Body of pancreas (tissue), 4 donors: Measurements from ENCODE around the gene SOX11. TPM values are rescaled to one million over a fixed set of nuclear protein-coding genes. Genes with fewer than 3 reads are reported as not detected.

ENCODE experiments used
- ATAC-seq: fragments of 150-250 bp; one replicate; pipeline ENCODE4 v1.9.1; 2016
- DNase-seq, 4 donors: peaks; one replicate each; pipeline ENCODE4 v3.0.0-alpha.2; 2019
- H3K27ac ChIP-seq, 4 donors: fragments of 200-600 bp; sonication (generic); 1 replicate in 3 of 4; 2 replicates in 1 of 4; pipeline versions ENCODE4 v1.5.1 to v1.6.1; 2016 to 2019; ENCODE audit warnings: mild to moderate bottlenecking in 1 of 4, mixed read lengths in 1 of 4, moderate library complexity in 1 of 4
- H3K27me3 ChIP-seq, 2 donors: fragments of 200-600 bp; sonication (generic); one replicate each; pipeline ENCODE4 v1.6.0; 2016; ENCODE audit warnings: mild to moderate bottlenecking in 1 of 2
- H3K36me3 ChIP-seq, 2 donors: fragments of 200-600 bp; sonication (generic); replicated peaks in 1 of 2; 2 replicates each; pipeline ENCODE4 v1.5.1; 2016; ENCODE audit warnings: low read depth in 2 of 2; ENCODE audit not compliant: insufficient read depth in 1 of 2
- H3K4me1 ChIP-seq: fragments of 200-600 bp; sonication (generic); one replicate; pipeline ENCODE4 v1.6.0; 2016
- H3K4me3 ChIP-seq, 2 donors: fragments of 200-600 bp; sonication (generic); 1 replicate in 1 of 2; 2 replicates in 1 of 2; pipeline ENCODE4 v1.5.1; 2016 to 2019
- H3K9me3 ChIP-seq, 3 donors: fragments of 200-600 bp; sonication (generic); 1 replicate in 2 of 3; 2 replicates in 1 of 3; pipeline ENCODE4 v1.5.1; 2016
- POLR2A ChIP-seq, 3 donors: fragments of 450-650 bp; IDR thresholded peaks; one replicate each; pipeline ENCODE4 v1.6.1; 2016; ENCODE audit warnings: antibody characterized with exemption in 3 of 3, mild to moderate bottlenecking in 2 of 3
- WGBS, 2 donors: methylation state at CpG; one replicate each; pipeline ENCODE4 v1.1.5; 2017; 5-methylcytosine and 5-hydroxymethylcytosine counted together
- intact Hi-C: fragments of 100-400 bp; cut with DNase I; formaldehyde crosslinking; loops from one replicate; pipeline ENCODE4 v1.15.1; 2023
- total RNA-seq, 2 donors: library from RNA; depleted of rRNA; stranded (reverse); fragments of >200 nt; gene quantifications; one replicate each; pipeline ENCODE4 v1.1.0, GENCODE V29; 2016
- TF ChIP-seq, protein P1 (sequence below), 7 experiments: fragments of 450-650 bp in 4 of 7; fragments of 200-600 bp in 3 of 7; sonication (generic) in 3 of 7; IDR thresholded peaks; one replicate each; pipeline ENCODE4 v1.5.1; 2016 to 2019; ENCODE audit warnings: antibody characterized with exemption in 7 of 7

Gene SOX11
- total RNA-seq, 2 donors from 2014 or later: under 0.01 TPM; not detected in 1

DNA sequence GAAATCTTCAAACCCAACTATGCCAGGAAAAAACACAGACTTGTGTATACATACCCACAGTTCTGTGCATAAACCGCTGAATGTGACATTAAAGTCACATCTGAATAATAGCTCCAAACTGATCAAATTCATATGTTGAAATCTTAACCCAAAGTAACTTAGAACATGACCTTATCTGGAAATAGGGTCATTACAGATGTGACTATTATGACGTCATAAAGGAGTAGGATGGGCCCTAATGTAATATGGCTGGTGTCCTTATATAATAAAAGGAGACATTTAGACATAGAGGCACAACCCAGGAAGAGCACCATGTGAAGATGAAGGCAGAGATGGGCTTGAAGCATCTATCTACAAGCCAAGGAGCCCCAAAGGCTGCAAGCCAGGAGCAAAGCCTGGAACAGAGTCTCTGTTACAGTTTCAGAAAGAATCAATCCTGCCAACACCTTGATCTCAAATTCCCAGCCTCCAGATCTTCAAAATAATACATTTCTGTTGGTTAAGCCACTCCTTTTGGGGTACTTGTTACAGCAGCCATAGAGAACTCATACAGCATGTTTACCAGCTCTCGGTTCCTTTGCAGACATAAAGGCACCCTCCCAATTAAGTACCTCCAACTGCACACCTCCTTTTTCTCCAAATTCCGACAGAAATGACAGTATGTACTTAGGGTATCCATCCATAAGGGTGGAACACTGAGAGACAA lies 27.6 kb downstream of the SOX11 start:
- Histone ChIP-seq H3K4me3 (no peak overlapping the region), H3K9me3 (no peaks in the 10 kb centered on the region), H3K4me1 (no peaks in the 10 kb centered on the region), H3K27me3 (no peaks in the 10 kb centered on the region), H3K27ac (no peak overlapping the region), H3K36me3 (no peaks in the 10 kb centered on the region)
- no peak for TF ChIP-seq POLR2A (IDR thresholded peaks at IDR 0.05)
- TF ChIP-seq, protein P1, sequence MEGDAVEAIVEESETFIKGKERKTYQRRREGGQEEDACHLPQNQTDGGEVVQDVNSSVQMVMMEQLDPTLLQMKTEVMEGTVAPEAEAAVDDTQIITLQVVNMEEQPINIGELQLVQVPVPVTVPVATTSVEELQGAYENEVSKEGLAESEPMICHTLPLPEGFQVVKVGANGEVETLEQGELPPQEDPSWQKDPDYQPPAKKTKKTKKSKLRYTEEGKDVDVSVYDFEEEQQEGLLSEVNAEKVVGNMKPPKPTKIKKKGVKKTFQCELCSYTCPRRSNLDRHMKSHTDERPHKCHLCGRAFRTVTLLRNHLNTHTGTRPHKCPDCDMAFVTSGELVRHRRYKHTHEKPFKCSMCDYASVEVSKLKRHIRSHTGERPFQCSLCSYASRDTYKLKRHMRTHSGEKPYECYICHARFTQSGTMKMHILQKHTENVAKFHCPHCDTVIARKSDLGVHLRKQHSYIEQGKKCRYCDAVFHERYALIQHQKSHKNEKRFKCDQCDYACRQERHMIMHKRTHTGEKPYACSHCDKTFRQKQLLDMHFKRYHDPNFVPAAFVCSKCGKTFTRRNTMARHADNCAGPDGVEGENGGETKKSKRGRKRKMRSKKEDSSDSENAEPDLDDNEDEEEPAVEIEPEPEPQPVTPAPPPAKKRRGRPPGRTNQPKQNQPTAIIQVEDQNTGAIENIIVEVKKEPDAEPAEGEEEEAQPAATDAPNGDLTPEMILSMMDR (IDR thresholded peaks at IDR 0.05): no peak
- DNase-seq: no peak
- ATAC-seq: no peak
- intact Hi-C loops: no loop called here
- 64 to 67% methylated on average over 4 of the region's 4 CpGs for WGBS, 2 donors

DNA sequence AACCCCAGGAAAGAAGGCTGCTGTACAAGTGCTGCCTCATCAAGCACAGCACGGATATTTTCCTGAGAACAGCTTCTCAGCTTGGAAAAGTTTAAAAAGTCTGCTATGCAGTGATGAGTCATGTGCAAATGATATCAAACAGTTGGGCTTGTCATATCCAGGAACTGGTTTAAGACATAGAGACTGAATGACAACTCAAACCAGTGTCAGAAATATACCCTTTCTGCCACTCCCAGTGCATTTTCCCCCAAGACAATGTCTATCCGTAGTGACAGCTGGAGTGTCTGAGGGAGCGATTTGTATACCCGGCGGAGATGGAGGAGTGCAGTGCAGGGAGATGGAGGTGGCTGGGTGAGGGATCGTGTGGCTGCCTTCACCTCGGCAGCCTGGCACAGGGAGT lies 28.2 kb downstream of the SOX11 start:
- no peak overlapping the region for H3K4me3 ChIP-seq
- ATAC-seq (no peak), DNase-seq (no peak)
- no peaks in the 10 kb centered on the region for H3K36me3 ChIP-seq
- H3K27me3 ChIP-seq: no peaks in the 10 kb centered on the region
- no peaks in the 10 kb centered on the region for H3K4me1 ChIP-seq
- TF ChIP-seq, protein P1 (IDR thresholded peaks at IDR 0.05): no peak
- no peak for TF ChIP-seq POLR2A (IDR thresholded peaks at IDR 0.05)
- H3K27ac ChIP-seq: no peak overlapping the region
- 38 to 39% methylated on average over 7 of the region's 7 CpGs for WGBS, 2 donors
- H3K9me3 ChIP-seq: no peaks in the 10 kb centered on the region
- intact Hi-C loops: no loop called here

DNA sequence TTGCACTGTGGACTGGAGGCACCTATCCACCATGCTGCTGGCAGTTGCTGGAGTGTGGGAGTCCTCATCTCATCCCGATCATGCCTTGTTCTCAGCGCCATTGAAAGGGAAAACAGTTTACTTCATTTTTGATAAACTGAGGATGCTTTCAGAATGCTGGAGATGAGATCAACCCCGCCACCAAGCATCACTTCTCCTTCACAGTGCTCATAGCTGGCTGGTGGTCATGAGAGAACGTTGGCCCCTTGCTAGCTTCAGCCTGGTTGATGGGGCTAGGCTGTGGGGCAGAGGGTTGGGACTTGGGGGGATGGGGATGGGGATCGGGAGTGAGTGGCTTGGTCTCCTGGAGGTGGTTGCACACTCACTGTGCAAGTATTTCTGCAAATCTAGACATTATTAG lies 30.1 kb downstream of the SOX11 start:
- no peak for ATAC-seq
- DNase-seq: no peak
- 75 to 76% methylated on average over 5 of the region's 5 CpGs for WGBS, 2 donors
- intact Hi-C loops: no loop called here
- H3K27me3 ChIP-seq: no peaks in the 10 kb centered on the region
- H3K9me3 ChIP-seq: no peaks in the 10 kb centered on the region
- H3K36me3 ChIP-seq: no peaks in the 10 kb centered on the region
- no peak overlapping the region for H3K4me3 ChIP-seq
- no peak overlapping the region for H3K27ac ChIP-seq
- no peaks in the 10 kb centered on the region for H3K4me1 ChIP-seq
- TF ChIP-seq, protein P1 (IDR thresholded peaks at IDR 0.05): no peak

DNA sequence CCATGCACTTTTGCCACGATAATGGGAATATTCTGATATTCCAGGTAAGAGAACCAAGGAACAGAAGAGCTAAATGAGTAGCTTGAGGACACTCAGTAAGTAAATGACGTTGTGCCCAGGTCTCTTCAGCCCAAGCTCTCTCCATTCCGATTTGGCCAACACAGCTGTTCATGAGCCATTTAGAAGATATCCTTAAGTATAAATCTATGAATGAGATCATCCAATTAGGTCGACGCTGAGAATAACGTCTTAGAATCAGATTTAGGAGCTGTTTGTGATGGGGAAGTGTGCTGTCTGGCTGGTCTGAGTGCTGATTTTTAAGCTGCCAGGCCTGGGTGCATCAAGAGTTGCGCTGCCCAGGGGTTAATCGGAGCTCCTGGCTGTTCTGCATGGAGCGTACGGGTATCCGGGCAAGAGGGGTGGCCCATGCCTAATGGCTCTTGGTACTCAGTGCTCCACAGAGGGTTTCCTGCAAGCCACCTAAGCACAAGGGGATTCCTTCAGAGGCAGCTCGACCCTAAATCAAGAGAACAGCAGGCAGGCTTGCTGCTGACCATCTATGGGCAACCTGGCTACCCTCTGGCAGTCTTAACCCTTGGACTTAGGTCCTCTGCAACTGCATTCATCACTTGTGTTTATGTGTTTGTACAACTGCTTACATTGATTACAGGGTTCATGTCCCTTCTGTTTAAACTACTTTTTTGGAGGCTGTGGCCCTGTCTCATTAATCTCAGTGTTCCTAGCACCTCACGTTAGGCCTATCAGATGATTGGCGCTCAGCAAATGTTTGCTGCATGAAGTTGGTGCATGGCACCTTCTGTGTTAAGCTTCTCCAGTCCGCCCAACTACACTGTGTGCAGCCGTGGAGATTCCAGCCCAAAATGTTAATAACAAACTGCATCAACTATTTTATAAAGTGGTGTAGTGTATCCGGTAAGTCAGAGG lies 31.9 kb downstream of the SOX11 start:
- no peak for DNase-seq
- H3K4me1 ChIP-seq: no peaks in the 10 kb centered on the region

More for the DNA sequence above, 31.9 kb downstream of the SOX11 start:
- no peak for ATAC-seq
- H3K9me3 ChIP-seq: no peaks in the 10 kb centered on the region
- H3K27ac ChIP-seq: no peak overlapping the region
- no peak for TF ChIP-seq POLR2A (IDR thresholded peaks at IDR 0.05)
- TF ChIP-seq, protein P1 (IDR thresholded peaks at IDR 0.05): no peak
- intact Hi-C loops: no loop called here
- H3K36me3 ChIP-seq: no peaks in the 10 kb centered on the region
- 70 to 71% methylated on average over 17 of the region's 17 CpGs for WGBS, 2 donors
- H3K27me3 ChIP-seq: no peaks in the 10 kb centered on the region
- no peak overlapping the region for H3K4me3 ChIP-seq
